HG03039 (cell line): ENCODE data around the gene NSFL1C.

ENCODE experiments used
- ATAC-seq: cut with Tn5 transposase; IDR thresholded peaks from one replicate; pipeline ENCODE4 v1.9.1; 2021; ENCODE audit warnings: mild to moderate bottlenecking, moderate library complexity; ENCODE audit not compliant: unreplicated experiment

Gene NSFL1C

DNA sequence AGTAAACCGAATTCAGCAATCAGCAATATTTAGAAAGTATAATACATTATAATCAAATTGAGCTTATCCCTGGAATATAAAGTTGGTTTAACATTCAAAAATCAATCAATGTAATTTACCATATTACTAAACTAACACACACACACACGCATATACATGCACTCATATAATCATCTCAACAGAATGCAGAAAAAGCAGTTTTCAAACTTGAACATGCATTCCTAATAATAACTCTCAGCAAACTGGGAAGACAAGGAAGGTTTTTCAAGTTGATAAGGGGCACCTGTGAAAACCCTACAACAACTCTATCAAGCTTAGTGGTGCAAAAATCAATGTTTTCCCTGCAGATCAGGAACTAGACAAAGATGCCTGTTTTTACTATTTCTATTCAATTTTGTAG is 19.9 kb upstream of the NSFL1C start:
- ATAC-seq = no peak

DNA sequence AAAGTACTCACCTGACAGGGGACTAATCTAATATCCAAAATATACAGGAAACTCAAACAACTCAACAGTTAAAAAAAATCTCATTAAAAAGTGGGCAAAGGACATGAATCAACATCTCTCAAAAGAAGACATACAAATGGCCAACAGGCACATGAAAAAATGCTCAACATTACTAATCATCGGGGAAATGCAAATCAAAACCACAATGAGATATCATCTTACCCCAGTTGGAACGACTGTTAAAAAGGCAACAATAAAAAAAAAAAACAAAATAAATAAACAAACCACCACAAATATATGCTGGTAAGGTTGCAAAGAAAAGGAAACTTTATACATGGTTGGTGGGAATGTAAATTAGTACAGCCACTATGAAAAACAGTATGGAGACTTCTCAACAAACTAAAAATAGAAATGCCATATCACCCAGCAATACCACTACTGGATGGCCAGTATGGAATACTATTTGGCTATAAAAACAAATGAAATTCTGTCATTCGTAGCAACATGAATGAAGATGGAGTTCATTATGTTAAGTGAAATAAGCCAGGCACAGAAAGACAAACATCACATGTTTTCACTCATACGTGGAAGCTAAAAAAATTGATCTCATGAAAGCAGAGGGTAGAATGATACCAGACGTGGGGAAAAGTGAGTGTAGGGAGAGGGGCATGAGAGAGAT is 17.9 kb upstream of the NSFL1C start:
- no peak for ATAC-seq

DNA sequence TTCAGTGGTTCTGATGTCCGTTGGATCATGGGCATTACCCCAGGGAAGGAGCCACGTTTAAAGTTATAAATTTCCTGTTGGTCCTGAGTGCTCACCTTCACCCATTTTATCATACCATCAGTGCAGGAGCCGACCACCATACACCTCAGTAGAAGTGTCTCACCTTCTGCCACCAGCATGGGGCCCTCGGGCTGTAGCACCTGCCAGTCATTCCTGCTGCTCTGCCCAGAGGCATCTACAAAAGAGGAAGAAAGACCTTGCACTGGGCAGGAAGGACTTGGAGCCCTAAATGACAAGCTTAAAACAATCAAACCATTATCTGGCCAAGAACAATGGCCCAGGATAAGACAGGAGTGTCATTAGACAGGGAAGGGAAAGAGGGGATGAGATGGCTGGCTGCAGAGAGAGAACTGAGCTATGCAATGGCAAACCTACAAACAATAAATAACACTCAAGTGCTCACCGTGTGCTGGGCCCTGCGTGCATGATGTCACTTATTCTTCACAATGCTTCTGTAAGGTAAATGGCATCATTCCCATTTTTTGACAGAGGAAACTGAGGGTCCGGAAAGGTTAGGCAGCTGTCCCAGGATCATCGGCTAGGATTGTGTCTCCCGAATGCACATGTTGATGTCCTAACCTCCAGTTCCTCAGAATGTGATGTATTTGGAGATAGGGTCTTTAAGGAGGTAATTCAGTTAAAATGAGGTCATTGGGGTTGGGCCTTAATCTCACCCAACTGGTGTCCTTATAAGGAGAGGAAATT is 13.4 kb upstream of the NSFL1C start:
- ATAC-seq = no peak

DNA sequence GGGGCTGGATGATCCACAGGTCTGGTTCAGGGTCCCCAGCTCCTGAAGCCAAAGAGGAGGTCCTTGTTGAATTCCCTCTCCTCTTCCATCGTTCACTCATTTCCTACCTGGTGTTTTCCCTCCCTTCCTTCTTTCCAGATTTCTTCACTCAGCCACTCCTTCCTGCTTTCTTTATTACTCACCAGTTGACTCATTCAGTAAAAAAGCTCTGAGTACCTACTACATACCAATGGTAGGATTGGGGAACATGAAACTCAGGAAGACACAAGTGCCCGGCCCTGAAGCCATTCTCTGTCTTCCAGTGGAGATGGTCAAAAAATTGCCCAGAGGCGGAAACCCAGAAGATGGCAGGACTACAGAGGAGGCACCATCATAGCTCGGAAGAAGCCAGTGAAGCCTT is 11.9 kb upstream of the NSFL1C start:
- no peak for ATAC-seq

DNA sequence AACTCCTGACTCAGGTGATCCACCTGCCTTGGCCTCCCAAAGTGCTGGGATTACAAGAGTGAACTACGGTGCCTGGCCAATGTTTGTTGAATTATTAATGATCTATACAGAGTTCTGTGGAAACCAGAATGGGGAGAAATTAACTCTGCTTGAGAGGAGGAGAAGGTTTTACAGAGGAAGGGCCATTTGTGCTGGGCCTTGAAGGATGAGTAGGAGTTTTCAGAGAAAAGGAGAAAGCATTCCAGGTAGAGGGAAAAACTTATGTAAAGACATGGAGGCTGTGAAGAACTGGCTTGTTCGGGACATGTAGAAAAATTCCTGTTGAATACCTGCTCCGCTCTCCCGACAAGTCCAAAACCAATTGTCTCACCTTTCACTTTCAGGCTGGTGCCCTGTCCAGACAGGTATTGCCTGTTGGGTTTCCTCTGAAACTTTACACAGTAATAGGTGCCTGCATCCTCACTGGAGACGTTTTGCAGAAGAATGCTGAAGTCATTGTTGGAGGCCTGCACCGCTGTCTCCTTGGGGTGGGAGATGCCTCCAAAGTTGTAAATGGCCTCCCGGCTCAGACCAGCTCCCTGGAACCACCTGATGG is 11.3 kb upstream of the NSFL1C start:
- no peak for ATAC-seq

DNA sequence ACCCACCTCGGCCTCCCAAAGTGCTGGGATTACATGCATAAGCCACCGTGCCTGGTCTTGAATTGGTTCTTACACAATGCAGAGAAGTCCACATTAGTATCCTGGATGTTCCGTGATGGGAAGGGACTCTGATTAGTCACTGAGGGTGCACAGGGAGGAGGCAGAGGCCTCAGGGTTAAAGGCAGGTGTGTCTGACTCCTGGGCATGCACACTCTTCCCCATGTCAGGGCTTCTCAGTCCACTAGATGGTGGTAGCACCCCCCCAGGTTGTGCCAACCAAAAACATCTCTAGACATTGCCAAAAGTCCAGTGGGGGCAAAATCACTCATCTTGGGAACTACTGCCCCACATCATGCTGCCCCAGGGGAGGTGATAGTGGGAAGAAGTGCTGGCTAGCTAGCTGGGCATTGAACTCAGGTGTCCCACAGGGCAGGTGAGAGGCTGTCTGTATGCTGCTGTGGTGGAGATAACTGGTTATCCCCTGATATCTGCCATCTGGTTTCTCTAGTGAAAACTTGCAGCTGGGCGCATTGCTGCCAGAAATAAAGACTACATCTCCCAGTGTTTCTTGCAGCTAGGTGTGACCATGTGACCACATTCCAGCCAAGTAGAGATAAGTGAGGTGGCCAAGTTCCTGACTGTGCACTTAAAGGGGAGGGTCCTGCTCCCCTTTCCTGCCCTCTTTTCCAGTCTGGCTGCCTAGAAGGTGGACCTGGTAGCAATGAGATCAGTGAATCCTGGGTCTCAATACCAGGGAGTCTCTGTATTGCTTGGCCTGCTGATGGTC is 8.4 kb upstream of the NSFL1C start:
- no peak for ATAC-seq

DNA sequence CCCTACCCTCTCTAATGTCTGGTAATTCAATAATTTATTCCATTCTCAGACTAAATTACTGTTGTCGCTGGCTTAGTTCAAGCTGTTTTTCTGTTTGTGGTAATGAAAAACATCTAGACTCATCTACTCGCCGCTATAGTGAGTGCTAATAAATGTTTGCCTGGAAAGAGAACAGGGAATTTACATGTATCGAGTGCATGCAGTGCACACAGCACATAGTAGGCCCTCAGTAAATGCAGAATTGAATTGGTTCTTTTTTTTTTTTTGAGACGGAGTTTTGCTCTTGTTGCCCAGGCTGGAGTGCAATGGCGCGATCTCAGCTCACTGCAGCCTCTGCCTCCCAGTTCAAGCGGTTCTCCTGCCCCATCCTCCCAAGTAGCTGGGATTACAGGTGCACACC is 7.7 kb upstream of the NSFL1C start:
- no peak for ATAC-seq

DNA sequence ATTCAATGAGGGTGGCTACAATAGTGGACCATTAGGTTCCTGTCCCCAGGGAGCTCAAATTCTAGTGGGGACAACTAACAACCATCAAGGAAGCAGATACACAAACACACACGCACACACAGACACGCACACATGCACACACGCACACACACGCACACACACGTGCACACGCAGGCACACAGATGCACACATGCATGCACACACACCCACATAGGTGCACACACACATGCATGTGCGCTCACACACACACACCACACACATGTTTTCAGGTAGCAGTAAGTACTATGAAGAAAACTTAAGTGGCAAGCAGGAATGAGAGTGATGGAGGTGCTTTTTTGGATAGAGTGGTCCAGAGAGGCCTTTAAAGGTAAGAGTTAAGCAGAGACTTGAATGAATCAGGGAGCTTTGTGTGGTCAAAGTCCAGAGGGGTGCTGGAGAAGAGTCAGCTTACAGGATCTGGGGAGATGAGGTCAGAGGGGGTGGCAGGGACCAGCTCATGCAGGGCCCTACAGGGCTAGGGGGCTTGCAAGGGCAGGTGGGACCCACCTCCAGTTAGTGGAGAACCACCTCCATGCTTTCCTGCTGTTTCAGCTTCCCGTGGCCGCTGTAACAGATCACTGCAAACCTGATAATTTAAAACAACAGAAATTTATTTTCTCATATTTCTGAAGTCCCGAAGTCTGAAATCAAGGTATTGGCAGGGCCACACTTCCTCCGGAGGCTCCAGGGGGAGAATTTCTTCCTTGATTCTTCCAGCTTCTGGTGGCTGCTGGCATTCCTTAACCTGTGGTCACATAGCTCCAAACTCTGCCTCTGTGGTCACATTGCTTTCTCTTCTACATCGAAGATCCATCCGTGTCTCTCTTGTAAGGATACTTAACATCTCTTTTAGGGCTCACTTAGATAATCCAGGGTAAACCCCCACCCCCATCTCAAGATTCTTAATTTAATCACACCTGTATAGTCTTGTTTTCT is 6.9 kb upstream of the NSFL1C start:
- no peak for ATAC-seq

DNA sequence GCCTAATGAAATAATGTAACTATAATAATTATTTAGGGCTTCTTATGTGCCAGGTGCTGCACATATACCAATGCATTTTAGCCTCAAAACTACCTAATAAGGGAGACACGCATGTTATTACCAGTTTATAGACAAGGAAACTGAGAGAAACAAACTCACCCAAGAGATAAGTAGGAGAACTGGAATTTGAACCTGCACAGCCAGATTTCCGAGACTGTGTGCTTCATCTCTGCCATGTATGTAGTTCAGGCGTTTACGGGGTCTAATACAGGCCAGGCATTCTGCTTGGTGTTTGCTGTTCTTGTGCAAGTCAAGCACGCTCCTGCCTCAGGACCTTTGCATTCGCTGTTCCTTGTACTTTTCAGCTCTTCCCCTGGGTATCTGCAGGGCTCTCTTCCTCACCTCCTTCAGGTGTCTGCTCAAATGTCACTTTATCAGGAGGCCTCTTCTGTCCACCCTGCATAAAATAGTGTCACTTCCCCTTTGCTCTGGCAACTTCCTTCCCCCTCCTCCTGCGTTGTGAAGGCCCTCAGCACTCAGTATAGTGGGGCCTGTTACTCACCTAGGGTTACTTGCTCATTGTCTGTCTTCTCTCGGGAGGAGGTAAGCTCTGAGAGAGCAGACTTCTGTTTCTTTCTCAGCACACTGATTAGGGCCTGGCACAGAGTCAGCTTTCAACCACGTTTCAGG is 6.1 kb upstream of the NSFL1C start:
- no peak for ATAC-seq

DNA sequence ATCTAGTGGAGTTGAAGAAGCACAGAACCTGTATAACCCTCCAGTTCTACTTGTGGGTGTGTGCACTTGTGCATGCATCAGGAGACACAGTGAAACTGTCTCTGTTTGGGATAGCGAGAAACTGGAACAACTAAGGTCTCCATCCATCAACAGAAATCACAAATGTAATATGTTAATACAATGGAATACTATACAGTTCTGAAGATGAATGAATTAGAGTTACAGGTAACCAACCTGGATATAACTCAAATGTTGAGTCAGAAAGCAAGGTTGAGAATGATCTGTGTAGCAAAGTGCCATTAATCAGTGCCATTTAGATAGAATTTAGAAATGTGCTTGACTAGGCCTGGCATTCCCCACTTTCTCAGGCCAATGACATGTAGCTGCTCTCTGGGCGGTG is 4.6 kb upstream of the NSFL1C start:
- no peak for ATAC-seq

DNA sequence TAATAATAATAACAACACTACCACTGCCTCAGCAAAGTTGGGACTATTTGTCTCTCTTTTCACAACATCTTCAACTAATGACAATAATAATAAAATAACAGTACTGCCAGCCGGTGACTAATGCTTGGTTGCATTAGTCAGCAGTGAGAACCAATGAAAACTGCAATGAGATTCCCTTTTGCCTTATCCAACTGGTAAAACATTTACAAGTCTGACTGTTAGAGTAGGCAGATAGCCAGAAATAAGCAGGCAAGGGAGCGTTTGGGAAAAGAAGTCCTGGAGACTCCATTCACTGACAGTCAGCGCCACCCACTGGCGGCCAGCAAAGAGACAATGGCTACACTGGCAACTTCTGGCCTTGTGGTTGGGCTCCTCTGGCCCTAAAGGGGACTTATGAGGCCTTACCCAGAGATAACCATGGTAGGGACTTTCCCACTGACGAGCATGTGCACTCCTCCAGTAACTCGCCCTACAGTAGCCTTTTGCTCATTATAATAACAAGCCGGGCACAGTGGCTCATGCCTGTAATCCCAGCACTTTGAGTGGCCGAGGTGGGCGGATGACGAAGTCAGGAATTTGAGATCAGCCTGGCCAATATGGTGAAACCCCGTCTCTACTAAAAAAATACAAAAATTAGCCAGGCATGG is 3.4 kb upstream of the NSFL1C start:
- ATAC-seq = no peak

DNA sequence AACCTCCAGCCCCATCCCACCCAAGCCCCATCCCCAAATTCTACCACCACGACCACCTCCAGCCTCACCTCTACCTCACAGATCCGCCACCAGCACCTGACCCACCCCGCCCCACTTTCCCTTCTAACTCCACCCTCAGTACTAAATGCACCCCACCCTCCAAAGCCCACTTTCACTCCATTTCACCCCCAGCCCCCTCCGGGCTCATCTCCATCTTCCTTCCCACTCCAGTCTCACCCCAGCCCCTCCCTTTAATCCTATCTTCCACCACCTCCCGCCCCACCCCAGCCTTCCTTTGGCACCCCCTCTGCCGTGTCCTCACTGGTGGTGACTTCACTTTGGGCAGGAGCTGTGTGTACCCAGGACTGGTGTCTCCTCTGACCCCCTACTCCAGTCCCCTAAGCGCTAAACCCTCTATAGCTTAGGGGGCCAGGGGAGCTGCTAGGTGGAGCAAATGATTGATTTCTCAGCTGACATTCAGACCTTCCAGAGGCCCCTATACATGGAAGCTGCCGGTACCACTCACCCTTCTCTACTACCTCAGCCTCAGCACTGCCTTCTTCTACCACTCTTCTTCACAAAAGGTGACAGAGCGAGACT is 2.8 kb upstream of the NSFL1C start:
- no peak for ATAC-seq

DNA sequence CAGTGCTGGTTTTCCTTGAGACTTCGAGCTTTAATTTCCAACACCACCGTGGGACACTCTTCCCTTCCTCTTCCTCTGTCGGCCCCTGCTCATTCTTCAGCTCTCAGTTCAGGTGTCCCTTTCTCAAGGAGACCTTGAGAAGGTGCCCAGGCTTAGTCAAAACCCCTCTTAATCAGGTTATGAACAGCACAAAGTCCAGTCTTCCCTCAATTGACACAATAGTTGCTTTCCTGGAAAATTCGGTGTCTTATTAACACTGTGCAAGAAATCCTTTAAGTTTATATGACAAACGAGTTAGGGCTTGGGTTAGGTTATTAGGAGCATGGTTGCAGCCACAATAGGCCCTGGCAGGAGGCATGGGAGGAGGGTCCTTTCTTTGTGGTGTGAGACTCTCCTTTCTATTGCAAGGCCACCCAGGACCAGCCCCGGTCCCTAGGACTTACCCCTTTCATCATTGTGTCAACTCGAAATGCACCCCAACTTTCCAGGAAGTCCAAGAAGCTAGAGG is 1.5 kb upstream of the NSFL1C start:
- no peak for ATAC-seq

DNA sequence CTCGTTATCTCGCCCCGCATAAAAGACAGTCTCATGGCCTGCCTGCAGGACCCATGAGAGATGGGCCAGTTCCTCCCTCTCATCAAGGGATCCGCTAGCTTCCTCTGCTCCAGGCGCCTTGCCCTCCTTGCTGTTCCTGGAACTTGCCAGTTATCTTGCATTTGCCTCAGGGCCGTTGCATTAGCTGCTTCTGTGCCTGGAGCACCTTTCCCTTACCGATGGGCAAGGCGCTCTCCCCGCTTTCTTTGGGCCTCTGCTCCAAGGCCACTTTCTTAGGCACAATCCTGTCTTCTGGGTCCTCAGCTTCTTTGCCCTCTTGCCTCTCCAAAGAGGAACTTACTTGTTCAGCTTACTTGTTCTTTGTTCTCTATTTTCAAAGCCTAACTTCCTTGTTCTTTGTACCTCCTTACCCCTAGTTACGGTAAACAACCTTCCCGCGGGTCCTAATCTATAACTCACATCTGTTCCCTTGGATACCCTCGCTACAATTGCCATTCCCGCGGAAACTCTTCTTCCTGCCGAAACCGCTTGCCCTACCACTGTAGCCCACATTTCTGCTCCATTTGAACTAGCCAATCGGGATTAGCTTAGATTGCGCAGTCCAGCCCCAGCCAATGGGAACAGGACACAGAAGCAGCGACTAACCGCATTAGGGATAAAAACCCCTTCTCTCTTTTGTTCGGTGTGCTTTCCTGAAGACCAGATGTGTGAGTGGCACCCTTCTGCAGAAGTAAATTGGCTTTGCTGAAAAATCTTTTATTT is 887 bp upstream of the NSFL1C start:
- ATAC-seq = no peak

DNA sequence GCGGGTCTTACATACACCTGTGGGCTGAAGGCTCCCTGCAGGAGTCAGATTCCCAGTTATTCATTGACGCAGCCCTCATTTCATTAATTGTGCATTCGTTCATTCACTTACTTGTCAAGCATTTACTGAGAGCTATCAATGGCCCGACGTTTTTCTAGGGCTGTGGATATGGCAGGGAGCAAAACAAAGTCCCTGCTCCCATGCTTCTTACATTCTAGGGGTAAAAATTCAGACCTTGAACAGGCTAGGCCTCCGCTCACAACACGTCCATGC is 369 bp upstream of the NSFL1C start:
- ATAC-seq = no peak

DNA sequence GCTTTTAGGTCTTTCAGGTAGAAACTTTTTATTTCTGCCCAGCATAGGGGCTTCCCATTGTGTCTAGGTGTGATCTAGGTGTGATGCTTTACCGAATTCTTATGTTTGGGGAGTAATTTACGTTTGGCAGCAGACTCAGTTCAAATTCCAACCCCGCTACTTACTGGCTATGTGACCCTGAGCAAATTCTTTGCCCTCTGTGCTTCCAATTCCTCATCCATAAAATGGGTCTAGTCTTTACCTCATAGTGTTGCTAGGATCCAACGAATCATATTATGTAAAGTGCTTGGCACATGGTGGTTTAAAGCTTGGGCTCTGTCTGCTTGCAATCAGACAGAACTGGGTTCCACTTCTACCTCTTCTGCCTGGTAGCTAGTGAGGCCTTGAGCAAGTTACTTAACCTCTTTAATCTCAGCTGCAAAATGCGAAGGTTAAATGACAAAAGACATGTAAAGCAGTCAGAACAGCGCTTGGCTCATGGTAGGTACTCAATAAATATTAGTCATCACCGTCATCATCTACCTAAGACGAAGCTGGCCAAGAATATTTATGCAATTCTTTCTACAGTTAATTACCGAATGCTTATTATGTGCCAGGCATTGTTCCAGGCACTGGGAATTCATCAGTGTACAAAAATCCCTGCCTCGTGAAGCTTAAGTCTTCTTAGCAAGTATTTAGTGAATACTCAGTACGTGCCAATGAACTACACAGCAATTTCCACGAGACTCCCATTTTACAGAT is 1.0 kb downstream of the NSFL1C start:
- no peak for ATAC-seq

DNA sequence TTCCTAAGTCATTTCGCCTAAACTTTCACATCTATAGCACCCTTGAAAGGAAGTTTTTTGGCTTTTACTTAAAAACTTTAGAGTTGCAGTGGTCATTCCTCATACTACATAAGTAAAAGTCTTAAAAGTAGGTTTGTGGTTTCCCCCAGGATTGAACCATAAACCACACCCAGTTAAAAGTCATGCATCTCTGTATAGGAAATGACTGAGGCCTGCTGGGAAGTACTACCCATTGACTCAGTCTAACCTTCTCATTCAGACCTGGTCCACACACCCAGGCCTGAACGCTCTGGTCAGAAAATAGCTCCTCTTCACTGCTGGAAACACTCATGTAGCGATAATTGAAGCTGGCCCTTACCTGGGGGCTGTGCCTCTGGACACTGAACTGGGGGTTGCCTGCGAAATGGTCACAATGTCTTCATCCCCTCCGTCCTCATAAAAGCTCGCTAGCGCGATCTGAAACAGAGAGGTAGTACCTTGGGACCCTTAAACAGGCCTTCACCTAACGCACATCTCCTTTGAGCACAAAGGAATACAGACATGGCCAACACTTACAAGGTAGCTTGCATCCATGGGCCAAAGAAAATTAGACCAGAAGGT is 2.6 kb downstream of the NSFL1C start:
- no peak for ATAC-seq
